ENCODE data around the gene TOX3. TPM values are rescaled to one million over a fixed set of nuclear protein-coding genes. Genes with fewer than 3 reads are reported as not detected.
A peak's percentile ranks its signal among the peaks of the same experiment; 100 is the strongest.

The TOX3 gene
- total RNA-seq, 1 experiment from 2014 or later: 16.6 TPM

DNA sequence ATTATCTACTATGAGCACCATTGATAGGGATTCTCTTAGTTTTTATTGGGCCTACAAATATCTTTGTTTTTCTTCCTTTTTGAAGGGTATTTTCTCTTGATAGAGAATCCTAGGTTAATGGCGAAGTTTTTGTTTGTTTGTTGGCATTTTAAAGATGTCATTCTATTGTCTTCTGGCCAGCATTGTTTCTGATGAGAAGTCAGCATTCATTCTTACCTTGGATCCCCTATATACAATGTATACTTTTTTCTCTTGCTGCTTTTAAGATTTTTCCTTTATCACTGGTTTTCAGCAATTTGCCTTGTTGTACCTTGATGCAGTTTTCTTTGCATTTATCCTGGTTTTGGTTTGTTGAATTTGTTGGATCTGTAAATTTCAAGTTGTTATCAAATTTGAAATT lies 130.1 kb downstream of the TOX3 start:
- no peak overlapping the region for H3K27ac ChIP-seq (ENCODE audit: low read depth, low read length, poor library complexity, severe bottlenecking)
- no peaks in the 10 kb centered on the region for H3K36me3 ChIP-seq (ENCODE audit: insufficient read depth, low read length, poor library complexity, severe bottlenecking)
- no peaks in the 10 kb centered on the region for H3K9me3 ChIP-seq (ENCODE audit: low read depth, low read length, poor library complexity, severe bottlenecking)
- intact Hi-C loops (cut with micrococcal nuclease; ENCODE audit: unreplicated experiment): no loop called here
- DNase-seq (ENCODE audit: low spot score): no peak
- CTCF ChIA-PET: no interaction called here
- BruUV-seq (replicated peaks): no TSS peak
- no peaks in the 10 kb centered on the region for H3K4me1 ChIP-seq (ENCODE audit: insufficient read depth, low read length, poor library complexity, severe bottlenecking)
- POLR2A ChIA-PET (ENCODE audit: low non-redundant PET): no interaction called here
- TF ChIP-seq, protein P1, sequence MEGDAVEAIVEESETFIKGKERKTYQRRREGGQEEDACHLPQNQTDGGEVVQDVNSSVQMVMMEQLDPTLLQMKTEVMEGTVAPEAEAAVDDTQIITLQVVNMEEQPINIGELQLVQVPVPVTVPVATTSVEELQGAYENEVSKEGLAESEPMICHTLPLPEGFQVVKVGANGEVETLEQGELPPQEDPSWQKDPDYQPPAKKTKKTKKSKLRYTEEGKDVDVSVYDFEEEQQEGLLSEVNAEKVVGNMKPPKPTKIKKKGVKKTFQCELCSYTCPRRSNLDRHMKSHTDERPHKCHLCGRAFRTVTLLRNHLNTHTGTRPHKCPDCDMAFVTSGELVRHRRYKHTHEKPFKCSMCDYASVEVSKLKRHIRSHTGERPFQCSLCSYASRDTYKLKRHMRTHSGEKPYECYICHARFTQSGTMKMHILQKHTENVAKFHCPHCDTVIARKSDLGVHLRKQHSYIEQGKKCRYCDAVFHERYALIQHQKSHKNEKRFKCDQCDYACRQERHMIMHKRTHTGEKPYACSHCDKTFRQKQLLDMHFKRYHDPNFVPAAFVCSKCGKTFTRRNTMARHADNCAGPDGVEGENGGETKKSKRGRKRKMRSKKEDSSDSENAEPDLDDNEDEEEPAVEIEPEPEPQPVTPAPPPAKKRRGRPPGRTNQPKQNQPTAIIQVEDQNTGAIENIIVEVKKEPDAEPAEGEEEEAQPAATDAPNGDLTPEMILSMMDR (conservative IDR thresholded peaks at IDR 0.05; ENCODE audit: low read depth, low read length): no peak
- TF ChIP-seq EZH2 (IDR thresholded peaks at IDR 0.05; ENCODE audit: borderline replicate concordance, low read depth, low read length, poor library complexity, severe bottlenecking): no peak
- no peak overlapping the region for H3K4me3 ChIP-seq (ENCODE audit: low read depth, low read length, poor library complexity, severe bottlenecking)
- H3K27me3 ChIP-seq (replicated peaks; ENCODE audit: insufficient read depth, low read depth, low read length, poor library complexity): no peaks in the 10 kb centered on the region

GRCh38 chr16:52411011-52411410 lies 135.9 kb downstream of the TOX3 start:
- Histone ChIP-seq H3K27ac (ENCODE audit: low read depth, low read length, poor library complexity, severe bottlenecking) (no peak overlapping the region), H3K4me1 (ENCODE audit: insufficient read depth, low read length, poor library complexity, severe bottlenecking) (no peaks in the 10 kb centered on the region), H3K4me3 (ENCODE audit: low read depth, low read length, poor library complexity, severe bottlenecking) (no peak overlapping the region), H3K9me3 (ENCODE audit: low read depth, low read length, poor library complexity, severe bottlenecking) (no peaks in the 10 kb centered on the region), H3K36me3 (ENCODE audit: insufficient read depth, low read length, poor library complexity, severe bottlenecking) (no peaks in the 10 kb centered on the region), H3K27me3 (replicated peaks; ENCODE audit: insufficient read depth, low read depth, low read length, poor library complexity) (no peaks in the 10 kb centered on the region)
- CTCF ChIA-PET: no interaction called here
- TF ChIP-seq, protein P1 (conservative IDR thresholded peaks at IDR 0.05; ENCODE audit: low read depth, low read length): no peak
- no peak for TF ChIP-seq EZH2 (IDR thresholded peaks at IDR 0.05; ENCODE audit: borderline replicate concordance, low read depth, low read length, poor library complexity, severe bottlenecking)
- POLR2A ChIA-PET (ENCODE audit: low non-redundant PET): no interaction called here
- intact Hi-C loops (cut with micrococcal nuclease; ENCODE audit: unreplicated experiment): no loop called here
- DNase-seq (ENCODE audit: low spot score): peak; percentile 12
- no TSS peak for BruUV-seq (replicated peaks)

DNA sequence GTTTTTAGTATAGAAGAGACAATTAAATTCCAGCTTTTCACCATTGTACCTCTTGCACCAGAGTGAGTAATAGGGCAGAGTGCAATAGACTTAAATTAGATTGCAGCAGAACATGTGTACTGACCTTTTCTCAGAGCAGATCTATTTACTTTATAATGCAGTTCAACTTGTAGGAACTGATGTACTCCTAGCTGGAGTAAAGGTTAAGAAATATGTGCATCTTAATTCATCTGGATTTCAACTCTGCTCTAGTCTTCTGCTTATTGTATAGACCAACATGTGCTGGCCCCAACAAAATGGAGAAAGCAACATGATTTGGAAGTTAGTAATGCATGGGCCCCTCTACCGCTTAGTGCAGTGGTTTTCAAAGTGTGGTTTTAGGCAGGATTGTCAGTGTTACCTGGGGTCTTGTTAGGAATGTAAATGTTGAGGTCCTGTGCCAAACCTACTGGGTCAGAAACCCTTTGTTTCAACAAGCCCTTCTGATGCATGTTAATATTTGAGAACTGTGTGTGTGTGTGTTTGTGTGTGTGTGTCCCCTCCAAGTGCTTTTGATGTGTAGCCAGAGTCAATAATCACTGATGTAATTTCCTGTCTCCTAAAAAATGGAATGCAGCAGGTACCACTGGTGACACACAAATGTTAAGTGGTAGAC lies 138.6 kb downstream of the TOX3 start:
- Histone ChIP-seq H3K27ac (ENCODE audit: low read depth, low read length, poor library complexity, severe bottlenecking) (no peak overlapping the region), H3K36me3 (ENCODE audit: insufficient read depth, low read length, poor library complexity, severe bottlenecking) (no peaks in the 10 kb centered on the region), H3K4me3 (ENCODE audit: low read depth, low read length, poor library complexity, severe bottlenecking) (no peak overlapping the region), H3K27me3 (replicated peaks; ENCODE audit: insufficient read depth, low read depth, low read length, poor library complexity) (no peaks in the 10 kb centered on the region), H3K9me3 (ENCODE audit: low read depth, low read length, poor library complexity, severe bottlenecking) (no peaks in the 10 kb centered on the region), H3K4me1 (ENCODE audit: insufficient read depth, low read length, poor library complexity, severe bottlenecking) (no peaks in the 10 kb centered on the region)
- CTCF ChIA-PET: no interaction called here
- TF ChIP-seq EZH2 (IDR thresholded peaks at IDR 0.05; ENCODE audit: borderline replicate concordance, low read depth, low read length, poor library complexity, severe bottlenecking): no peak
- TF ChIP-seq, protein P1 (conservative IDR thresholded peaks at IDR 0.05; ENCODE audit: low read depth, low read length): no peak
- DNase-seq (ENCODE audit: low spot score): no peak
- POLR2A ChIA-PET (ENCODE audit: low non-redundant PET): no interaction called here
- no TSS peak for BruUV-seq (replicated peaks)
- intact Hi-C loops (cut with micrococcal nuclease; ENCODE audit: unreplicated experiment): no loop called here
